ENCODE data around the gene ACSM2A. TPM values are rescaled to one million over a fixed set of nuclear protein-coding genes. Genes with fewer than 3 reads are reported as not detected.
"Not testable (repeated sequence)": the region's sequence is repeated elsewhere in the genome, so short reads cannot be mapped to it uniquely, and the experiment has no call there.

The ACSM2A gene
- total RNA-seq, 1 experiment from 2014 or later = not detected

DNA sequence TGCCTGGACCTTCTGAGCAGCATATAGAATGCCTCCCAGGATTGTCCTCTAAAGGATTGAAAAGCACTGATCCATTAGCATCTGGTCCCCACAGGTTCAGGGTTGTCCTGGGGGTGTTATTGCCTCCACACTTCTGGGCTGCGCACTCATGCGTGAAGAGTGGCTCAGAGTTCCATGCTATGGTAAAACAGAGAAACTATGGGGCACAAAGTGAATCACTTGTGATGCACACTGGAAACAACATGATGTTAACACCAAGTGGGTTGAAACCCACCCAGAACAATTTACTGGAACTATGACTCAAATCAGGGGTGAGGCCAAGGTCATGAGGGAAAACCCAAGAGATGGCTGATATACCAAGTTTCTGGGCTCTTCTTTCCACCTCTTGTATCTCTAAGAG is 18.6 kb downstream of the ACSM2A start:
- H3K36me3 Mint-ChIP-seq; H3K4me3 Mint-ChIP-seq; H3K4me1 Mint-ChIP-seq; H3K27me3 Mint-ChIP-seq (ENCODE audit: low read depth); H3K27ac Mint-ChIP-seq; DNase-seq (ENCODE audit: low spot score); ATAC-seq: not testable (repeated sequence)
- POLR2A ChIA-PET = interaction anchor here (0.6 kb wide), 1 partner anchor 1669 kb away, joined by 3 read pairs; no protein-coding TSS in a partner anchor
- peaks cover 46% of the 10 kb centered on the region for H3K9me3 Mint-ChIP-seq
- CTCF ChIA-PET = interaction anchor here (0.6 kb wide), 1 partner anchor 31 kb away, joined by 3 read pairs; no protein-coding TSS in a partner anchor

GRCh38 chr16:20470732-20471131 is 19.4 kb downstream of the ACSM2A start:
- H3K4me1 Mint-ChIP-seq; H3K27ac Mint-ChIP-seq; H3K36me3 Mint-ChIP-seq; H3K27me3 Mint-ChIP-seq (ENCODE audit: low read depth); ATAC-seq; DNase-seq (ENCODE audit: low spot score); H3K4me3 Mint-ChIP-seq; POLR2A ChIA-PET: not testable (repeated sequence)
- CTCF ChIA-PET = interaction anchor here (0.6 kb wide), 1 partner anchor 32 kb away, joined by 3 read pairs; no protein-coding TSS in a partner anchor
- H3K9me3 Mint-ChIP-seq = peaks cover 52% of the 10 kb centered on the region

DNA sequence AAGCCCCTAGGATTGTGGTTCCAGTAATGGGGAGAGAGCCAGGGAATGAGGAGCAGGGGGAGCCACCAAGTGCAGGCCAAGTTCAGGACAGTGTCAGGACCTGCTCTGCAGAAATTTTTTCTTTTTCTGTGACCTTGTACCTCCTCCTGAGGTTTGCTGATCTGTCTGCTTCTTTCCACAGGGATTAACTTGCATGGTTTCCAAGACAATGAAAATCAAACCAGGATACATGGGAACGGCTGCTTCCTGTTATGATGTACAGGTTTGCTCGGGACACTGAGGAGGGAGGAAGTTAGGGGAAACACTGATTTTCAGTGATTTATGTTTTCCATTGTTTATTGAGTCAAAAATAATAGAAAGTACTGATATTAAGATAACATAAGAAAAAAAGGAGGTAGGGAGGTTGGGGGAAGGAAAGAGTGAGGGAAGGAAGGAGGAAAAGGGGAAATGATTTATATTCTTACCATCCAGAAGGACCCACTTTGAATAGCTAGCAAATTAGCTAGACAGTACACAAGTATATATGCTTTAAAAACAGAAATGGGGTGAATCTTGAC is 25.9 kb downstream of the ACSM2A start:
- H3K36me3 Mint-ChIP-seq; POLR2A ChIA-PET; H3K27ac Mint-ChIP-seq; DNase-seq (ENCODE audit: low spot score); H3K4me1 Mint-ChIP-seq; H3K4me3 Mint-ChIP-seq; H3K27me3 Mint-ChIP-seq (ENCODE audit: low read depth); CTCF ChIA-PET; ATAC-seq: not testable (repeated sequence)
- H3K9me3 Mint-ChIP-seq = peaks cover 19% of the 10 kb centered on the region

- ATAC-seq; POLR2A ChIA-PET; H3K36me3 Mint-ChIP-seq; H3K27me3 Mint-ChIP-seq (ENCODE audit: low read depth); H3K9me3 Mint-ChIP-seq; DNase-seq (ENCODE audit: low spot score); H3K27ac Mint-ChIP-seq; H3K4me3 Mint-ChIP-seq; H3K4me1 Mint-ChIP-seq: not testable (repeated sequence)
- CTCF ChIA-PET = interaction anchor here (0.6 kb wide), 1 partner anchor 901 kb away, joined by 3 read pairs; no protein-coding TSS in a partner anchor
These were observed 32.7 kb downstream of the ACSM2A start for GRCh38 chr16:20483989-20484388.

DNA sequence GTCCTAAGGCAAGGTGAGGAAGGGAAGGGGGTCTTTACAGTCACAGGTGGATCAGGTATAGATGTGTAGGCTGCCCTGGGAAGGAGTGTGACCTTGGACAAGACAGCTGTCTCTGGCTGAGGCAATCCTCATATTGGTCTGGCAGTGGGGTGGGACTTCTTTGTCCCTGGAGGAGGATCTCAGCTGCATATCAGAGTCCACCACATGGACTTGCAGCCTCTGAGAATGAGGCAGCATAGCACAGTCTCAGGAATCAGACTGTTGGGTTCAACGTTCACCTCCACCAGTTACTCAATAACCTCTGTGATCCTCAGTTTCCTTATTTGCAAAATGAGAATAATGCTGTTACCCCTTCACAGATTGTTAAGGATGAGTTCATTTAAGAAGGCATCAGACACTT is 33.4 kb downstream of the ACSM2A start:
- Mint-ChIP-seq H3K4me1 (no peaks in the 10 kb centered on the region), H3K36me3 (no peaks in the 10 kb centered on the region), H3K27me3 (ENCODE audit: low read depth) (peaks cover 6% of the 10 kb centered on the region; the same call in 1 of the 2 replicates), H3K9me3 (no peaks in the 10 kb centered on the region; the same call in 1 of the 2 replicates), H3K27ac (no peak overlapping the region), H3K4me3 (no peak overlapping the region)
- CTCF ChIA-PET = no interaction called here
- POLR2A ChIA-PET = no interaction called here
- no peak for DNase-seq (ENCODE audit: low spot score)
- no peak for ATAC-seq
- peak; percentile 16; the same call in 1 of the 2 replicates for TF ChIP-seq GABPB1 (CRISPR knock-in tag; IDR thresholded peaks at IDR 0.05)
- TF ChIP-seq, protein P1, sequence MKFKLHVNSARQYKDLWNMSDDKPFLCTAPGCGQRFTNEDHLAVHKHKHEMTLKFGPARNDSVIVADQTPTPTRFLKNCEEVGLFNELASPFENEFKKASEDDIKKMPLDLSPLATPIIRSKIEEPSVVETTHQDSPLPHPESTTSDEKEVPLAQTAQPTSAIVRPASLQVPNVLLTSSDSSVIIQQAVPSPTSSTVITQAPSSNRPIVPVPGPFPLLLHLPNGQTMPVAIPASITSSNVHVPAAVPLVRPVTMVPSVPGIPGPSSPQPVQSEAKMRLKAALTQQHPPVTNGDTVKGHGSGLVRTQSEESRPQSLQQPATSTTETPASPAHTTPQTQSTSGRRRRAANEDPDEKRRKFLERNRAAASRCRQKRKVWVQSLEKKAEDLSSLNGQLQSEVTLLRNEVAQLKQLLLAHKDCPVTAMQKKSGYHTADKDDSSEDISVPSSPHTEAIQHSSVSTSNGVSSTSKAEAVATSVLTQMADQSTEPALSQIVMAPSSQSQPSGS (CRISPR knock-in tag; IDR thresholded peaks at IDR 0.05; ENCODE audit: borderline replicate concordance, low read depth) = no peak

GRCh38 chr16:20485408-20485807 is 34.1 kb downstream of the ACSM2A start:
- no peaks in the 10 kb centered on the region; the same call in 1 of the 2 replicates for H3K9me3 Mint-ChIP-seq
- DNase-seq (ENCODE audit: low spot score) (no peak), ATAC-seq (no peak)
- H3K4me1 Mint-ChIP-seq = no peaks in the 10 kb centered on the region
- H3K4me3 Mint-ChIP-seq = no peak overlapping the region
- peaks cover 6% of the 10 kb centered on the region; the same call in 1 of the 2 replicates for H3K27me3 Mint-ChIP-seq (ENCODE audit: low read depth)
- ChIA-PET CTCF (no interaction called here), POLR2A (no interaction called here)
- no peak overlapping the region for H3K27ac Mint-ChIP-seq
- no peak for TF ChIP-seq ZNF232 (CRISPR knock-in tag; IDR thresholded peaks at IDR 0.05)
- no peaks in the 10 kb centered on the region for H3K36me3 Mint-ChIP-seq

DNA sequence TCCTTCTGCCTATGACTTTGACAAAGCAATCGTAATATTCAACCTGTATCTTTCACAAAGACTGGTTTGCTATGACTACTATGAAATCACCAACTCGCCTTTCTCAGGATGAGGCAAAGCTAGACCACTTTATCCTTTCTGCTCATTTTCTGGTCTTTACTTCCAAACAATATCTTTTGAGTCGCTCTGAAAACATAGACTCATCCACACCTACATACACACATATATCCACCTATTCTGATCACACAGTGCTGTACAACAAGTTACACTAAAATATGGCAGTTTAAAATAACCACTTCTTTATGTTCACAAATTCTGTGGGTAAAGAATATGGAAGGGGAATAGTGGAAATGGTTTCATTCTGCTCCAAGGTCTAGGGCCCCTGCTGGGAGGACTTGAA is 39.7 kb downstream of the ACSM2A start:
- DNase-seq (ENCODE audit: low spot score) = not testable (repeated sequence)

GRCh38 chr16:20491448-20491847 is 40.1 kb downstream of the ACSM2A start:
- H3K36me3 Mint-ChIP-seq; H3K4me1 Mint-ChIP-seq; DNase-seq (ENCODE audit: low spot score); H3K9me3 Mint-ChIP-seq; H3K27ac Mint-ChIP-seq; H3K4me3 Mint-ChIP-seq; H3K27me3 Mint-ChIP-seq (ENCODE audit: low read depth); CTCF ChIA-PET; POLR2A ChIA-PET; ATAC-seq: not testable (repeated sequence)

More for the DNA sequence above, 39.7 kb downstream of the ACSM2A start:
- CTCF ChIA-PET; H3K4me1 Mint-ChIP-seq; POLR2A ChIA-PET; H3K4me3 Mint-ChIP-seq; H3K27ac Mint-ChIP-seq; H3K36me3 Mint-ChIP-seq; ATAC-seq; H3K9me3 Mint-ChIP-seq; H3K27me3 Mint-ChIP-seq (ENCODE audit: low read depth): not testable (repeated sequence)

All from WTC11 (cell line).